ENCODE results near the gene TTC39A.

- no peak for TF ChIP-seq CTCF (IDR thresholded peaks at IDR 0.05)
- TF ChIP-seq POLR2A (IDR thresholded peaks at IDR 0.05), result no peak
Measured at GRCh38 chr1:51373898-51374297, 43.5 kb upstream of the TTC39A start.
